Thyroid gland (tissue), 4 donors: ENCODE measurements around the gene NTRK2.

Experiments used
- POLR2A ChIP-seq, 2 donors: fragments of 450-650 bp; IDR thresholded peaks; one replicate each; pipeline ENCODE4 v1.6.1; 2017; ENCODE audit warnings: antibody characterized with exemption in 2 of 2, mild to moderate bottlenecking in 2 of 2, moderate library complexity in 1 of 2
- TF ChIP-seq, protein P1 (sequence below), 6 experiments: fragments of 200-600 bp in 3 of 6; fragments of 450-650 bp in 3 of 6; sonication (generic) in 3 of 6; IDR thresholded peaks; one replicate each; pipeline ENCODE4 v1.5.1; 2016 to 2019; ENCODE audit warnings: antibody characterized with exemption in 6 of 6, mild to moderate bottlenecking in 2 of 6, inconsistent platforms in 1 of 6, moderate library complexity in 1 of 6

DNA sequence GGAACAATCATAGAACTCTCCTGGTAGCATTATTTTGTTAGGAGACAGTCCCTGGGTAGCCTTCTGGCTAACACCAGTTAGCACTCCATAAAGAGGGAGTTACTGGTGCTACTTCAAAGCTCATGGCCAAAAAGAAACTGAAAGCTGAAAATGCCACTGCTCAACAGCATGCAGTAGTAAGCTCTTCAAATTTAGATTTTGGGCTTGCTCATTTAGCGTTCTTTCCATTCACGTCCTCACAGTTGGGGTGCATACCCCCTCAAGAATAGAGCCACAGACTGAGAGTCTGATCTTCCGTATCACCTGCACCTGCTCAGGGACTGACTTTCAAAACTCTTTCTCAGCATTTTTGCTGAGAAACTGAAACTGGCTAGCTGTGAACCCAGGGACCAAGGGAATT, 24.7 kb downstream of the NTRK2 start:
- TF ChIP-seq, protein P1, sequence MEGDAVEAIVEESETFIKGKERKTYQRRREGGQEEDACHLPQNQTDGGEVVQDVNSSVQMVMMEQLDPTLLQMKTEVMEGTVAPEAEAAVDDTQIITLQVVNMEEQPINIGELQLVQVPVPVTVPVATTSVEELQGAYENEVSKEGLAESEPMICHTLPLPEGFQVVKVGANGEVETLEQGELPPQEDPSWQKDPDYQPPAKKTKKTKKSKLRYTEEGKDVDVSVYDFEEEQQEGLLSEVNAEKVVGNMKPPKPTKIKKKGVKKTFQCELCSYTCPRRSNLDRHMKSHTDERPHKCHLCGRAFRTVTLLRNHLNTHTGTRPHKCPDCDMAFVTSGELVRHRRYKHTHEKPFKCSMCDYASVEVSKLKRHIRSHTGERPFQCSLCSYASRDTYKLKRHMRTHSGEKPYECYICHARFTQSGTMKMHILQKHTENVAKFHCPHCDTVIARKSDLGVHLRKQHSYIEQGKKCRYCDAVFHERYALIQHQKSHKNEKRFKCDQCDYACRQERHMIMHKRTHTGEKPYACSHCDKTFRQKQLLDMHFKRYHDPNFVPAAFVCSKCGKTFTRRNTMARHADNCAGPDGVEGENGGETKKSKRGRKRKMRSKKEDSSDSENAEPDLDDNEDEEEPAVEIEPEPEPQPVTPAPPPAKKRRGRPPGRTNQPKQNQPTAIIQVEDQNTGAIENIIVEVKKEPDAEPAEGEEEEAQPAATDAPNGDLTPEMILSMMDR (IDR thresholded peaks at IDR 0.05), result no peak
- no peak for TF ChIP-seq POLR2A (IDR thresholded peaks at IDR 0.05)
